ENCODE measurements around the gene NGF. TPM values are rescaled to one million over a fixed set of nuclear protein-coding genes. Genes with fewer than 3 reads are reported as not detected.

NGF gene
- total RNA-seq, 1 donor from 2014 or later = 2.7 TPM

DNA sequence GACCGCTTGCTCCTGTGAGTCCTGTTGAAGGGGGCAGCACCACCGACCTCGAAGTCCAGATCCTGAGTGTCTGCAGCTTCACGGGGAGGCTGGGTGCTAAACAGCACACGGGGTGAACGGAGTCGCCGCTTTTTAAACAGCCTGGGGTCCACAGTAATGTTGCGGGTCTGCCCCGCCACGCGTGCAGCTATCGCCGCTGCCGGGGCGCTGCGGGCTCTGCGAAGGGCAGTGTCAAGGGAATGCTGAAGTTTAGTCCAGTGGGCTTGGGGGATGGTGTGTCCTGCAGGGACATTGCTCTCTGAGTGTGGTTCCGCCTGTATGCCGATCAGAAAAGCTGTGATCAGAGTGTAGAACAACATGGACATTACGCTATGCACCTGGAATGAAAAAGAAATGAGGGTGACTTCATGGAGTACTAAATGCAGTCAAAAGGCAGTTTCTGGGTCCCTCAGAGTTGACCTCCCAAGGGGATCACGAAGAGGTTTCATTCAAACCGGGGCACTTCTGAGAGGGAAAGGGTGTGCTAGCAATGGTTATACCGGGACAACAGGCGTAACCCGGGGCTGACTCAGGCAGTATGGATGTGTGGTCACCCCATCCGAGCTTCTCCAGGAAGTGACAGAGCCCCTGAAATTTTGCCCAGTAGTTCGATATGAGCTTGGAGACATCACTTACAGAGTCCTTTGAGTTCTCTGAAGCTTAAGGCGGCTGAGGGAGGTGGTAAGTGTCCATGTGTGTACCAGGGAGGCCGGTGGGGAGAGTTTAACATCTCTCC lies 51.4 kb downstream of the NGF start:
- Histone ChIP-seq H3K4me3 (no peak overlapping the region), H3K27me3 (no peaks in the 10 kb centered on the region), H3K4me1 (peaks cover 44% of the 10 kb centered on the region), H3K9me3 (no peaks in the 10 kb centered on the region), H3K27ac (no peak overlapping the region), H3K36me3 (no peaks in the 10 kb centered on the region)
- no peak for DNase-seq (ENCODE audit: extremely low spot score in 2 of 2)
- intact Hi-C loops (cut with DNase I) = loop anchor here (10.0 kb wide), 1 partner anchor 102 kb away; no protein-coding TSS in a partner anchor
- no peak for TF ChIP-seq CTCF (IDR thresholded peaks at IDR 0.05)
- TF ChIP-seq POLR2AphosphoS5 (IDR thresholded peaks at IDR 0.05; ENCODE audit: insufficient read depth in 1 of 2, low read depth in 1 of 2) = no peak
- TF ChIP-seq POLR2A (IDR thresholded peaks at IDR 0.05) = no peak

DNA sequence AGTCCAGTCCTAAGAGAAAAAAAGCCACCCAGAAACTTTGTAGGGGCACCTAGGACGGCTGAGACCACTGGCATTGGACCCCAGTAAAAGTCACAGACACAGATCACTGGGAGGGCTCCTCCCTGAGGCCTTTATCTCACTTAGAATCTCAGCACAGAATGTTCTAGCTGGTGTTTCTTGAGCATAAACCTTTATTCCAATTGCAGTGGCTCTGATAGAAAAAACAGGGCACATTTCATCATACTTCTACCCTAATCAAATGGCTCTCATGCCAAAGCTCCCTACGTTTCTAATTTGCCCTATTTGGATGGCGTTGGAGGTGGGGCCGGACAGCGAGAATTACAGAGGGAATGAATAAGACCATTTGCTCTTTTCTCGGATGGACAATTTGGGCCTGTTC lies 53.8 kb downstream of the NGF start:
- H3K9me3 ChIP-seq = no peaks in the 10 kb centered on the region
- no peaks in the 10 kb centered on the region for H3K36me3 ChIP-seq
- TF ChIP-seq CTCF (IDR thresholded peaks at IDR 0.05) (no peak), POLR2AphosphoS5 (IDR thresholded peaks at IDR 0.05; ENCODE audit: insufficient read depth in 1 of 2, low read depth in 1 of 2) (peak in 1 of 2 donors; percentile 57), POLR2A (IDR thresholded peaks at IDR 0.05) (no peak)
- DNase-seq (ENCODE audit: extremely low spot score in 2 of 2) = no peak
- H3K4me1 ChIP-seq = peaks cover 66% of the 10 kb centered on the region
- no peak overlapping the region for H3K4me3 ChIP-seq
- H3K27me3 ChIP-seq = no peaks in the 10 kb centered on the region
- intact Hi-C loops (cut with DNase I) = loop anchor here (10.0 kb wide), 1 partner anchor 99 kb away; no protein-coding TSS in a partner anchor
- peak overlapping the region; percentile 93 for H3K27ac ChIP-seq

- intact Hi-C loops (cut with DNase I) = loop anchor here (2.0 to 10.0 kb wide), 2 partner anchors 49 to 99 kb away; no protein-coding TSS in a partner anchor
- H3K36me3 ChIP-seq = no peaks in the 10 kb centered on the region
- H3K27me3 ChIP-seq = no peaks in the 10 kb centered on the region
- H3K4me1 ChIP-seq = peaks cover 66% of the 10 kb centered on the region
- H3K27ac ChIP-seq = peak overlapping the region; percentile 93
- no peak for DNase-seq (ENCODE audit: extremely low spot score in 2 of 2)
- TF ChIP-seq POLR2A (IDR thresholded peaks at IDR 0.05) = no peak
- TF ChIP-seq POLR2AphosphoS5 (IDR thresholded peaks at IDR 0.05; ENCODE audit: insufficient read depth in 1 of 2, low read depth in 1 of 2) = no peak
- TF ChIP-seq CTCF (IDR thresholded peaks at IDR 0.05) = no peak
- no peaks in the 10 kb centered on the region for H3K9me3 ChIP-seq
- H3K4me3 ChIP-seq = no peak overlapping the region
Observed at GRCh38 chr1:115283681-115284146, 54.3 kb downstream of the NGF start.

GRCh38 chr1:115283249-115283648 lies 54.8 kb downstream of the NGF start:
- Histone ChIP-seq H3K4me1 (peaks cover 66% of the 10 kb centered on the region), H3K27ac (peak overlapping the region; percentile 93)
- DNase-seq (ENCODE audit: extremely low spot score in 2 of 2) = no peak

More at GRCh38 chr1:115283249-115283648, 54.8 kb downstream of the NGF start:
- Histone ChIP-seq H3K9me3 (no peaks in the 10 kb centered on the region), H3K36me3 (no peaks in the 10 kb centered on the region), H3K4me3 (no peak overlapping the region), H3K27me3 (no peaks in the 10 kb centered on the region)
- no peak for TF ChIP-seq CTCF (IDR thresholded peaks at IDR 0.05)
- TF ChIP-seq POLR2AphosphoS5 (IDR thresholded peaks at IDR 0.05; ENCODE audit: insufficient read depth in 1 of 2, low read depth in 1 of 2) = peak in 1 of 2 donors; percentile 51
- intact Hi-C loops (cut with DNase I) = loop anchor here (2.0 to 10.0 kb wide), 2 partner anchors 50 to 98 kb away; no protein-coding TSS in a partner anchor
